Activated T-cell treated with anti-CD3 and anti-CD28 coated beads, Interleukin-2, amount 50 U/mL, for 72 hours (primary cell): ENCODE measurements around the gene PLA2R1. TPM values are rescaled to one million over a fixed set of nuclear protein-coding genes. Genes with fewer than 3 reads are reported as not detected.
"Not testable (repeated sequence)": the region's sequence is repeated elsewhere in the genome, so short reads cannot be mapped to it uniquely, and the experiment has no call there.

Source experiments
- ATAC-seq, 2 donors: fragments of 150-1000 bp; cut with Tn5 transposase; replicated peaks in 1 of 2; 2 replicates each; pipeline ENCODE4 v1.10.0; 2021; ENCODE audit warnings: moderate library complexity in 2 of 2, mild to moderate bottlenecking in 1 of 2
- DNase-seq, 2 donors: peaks; one replicate each; pipeline ENCODE4 v3.0.0; 2021 to 2022; ENCODE audit warnings: mixed read lengths in 1 of 2
- H3K27ac Mint-ChIP-seq: one replicate; pipeline ENCODE4 v1.8.0; 2022; ENCODE audit warnings: mild to moderate bottlenecking, moderate library complexity, mixed read lengths
- H3K27me3 Mint-ChIP-seq: one replicate; pipeline ENCODE4 v1.8.0; 2022; ENCODE audit warnings: low read depth, mixed read lengths
- H3K36me3 Mint-ChIP-seq, 2 donors: one replicate each; pipeline ENCODE4 v1.8.0; 2022; ENCODE audit warnings: mixed read lengths in 2 of 2, mild to moderate bottlenecking in 1 of 2; ENCODE audit not compliant: insufficient read depth in 2 of 2
- H3K4me1 Mint-ChIP-seq: one replicate; pipeline ENCODE4 v1.8.0; 2022; ENCODE audit warnings: low read depth, mixed read lengths
- H3K4me3 Mint-ChIP-seq, 2 donors: one replicate each; pipeline ENCODE4 v1.8.0; 2022; ENCODE audit warnings: mild to moderate bottlenecking in 2 of 2, mixed read lengths in 2 of 2, moderate library complexity in 2 of 2
- H3K9me3 Mint-ChIP-seq, 2 donors: one replicate each; pipeline ENCODE4 v1.8.0; 2022; ENCODE audit warnings: mixed read lengths in 2 of 2
- total RNA-seq, 2 donors: library from RNA; stranded (reverse); gene quantifications; one replicate each; pipeline ENCODE4 v1.2.3, GENCODE V29; 2022

PLA2R1 gene
- total RNA-seq, 2 donors from 2014 or later = not detected

DNA sequence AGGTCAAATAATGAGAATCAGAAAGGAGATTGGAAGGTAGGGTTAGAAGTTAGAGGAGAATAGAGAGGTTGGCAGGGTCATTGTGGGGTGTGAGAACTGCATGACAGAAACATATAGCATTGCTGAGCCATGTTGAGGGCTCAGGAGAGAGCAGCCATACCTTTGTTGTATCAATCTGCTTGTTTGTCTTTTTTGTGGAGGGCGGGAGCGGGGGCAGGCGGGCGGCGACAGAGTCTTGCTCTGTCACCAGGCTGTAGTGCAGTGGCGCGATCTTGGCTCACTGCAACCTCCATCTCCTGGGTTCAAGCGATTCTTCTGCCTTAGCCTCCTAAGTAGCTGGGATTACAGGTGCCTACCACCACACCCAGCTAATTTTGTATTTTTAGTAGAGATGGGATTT is 23.8 kb downstream of the PLA2R1 start:
- DNase-seq, H3K27ac Mint-ChIP-seq, H3K27me3 Mint-ChIP-seq, H3K4me3 Mint-ChIP-seq, ATAC-seq, H3K9me3 Mint-ChIP-seq, H3K36me3 Mint-ChIP-seq: not testable (repeated sequence)
- H3K4me1 Mint-ChIP-seq = peaks cover 22% of the 10 kb centered on the region

DNA sequence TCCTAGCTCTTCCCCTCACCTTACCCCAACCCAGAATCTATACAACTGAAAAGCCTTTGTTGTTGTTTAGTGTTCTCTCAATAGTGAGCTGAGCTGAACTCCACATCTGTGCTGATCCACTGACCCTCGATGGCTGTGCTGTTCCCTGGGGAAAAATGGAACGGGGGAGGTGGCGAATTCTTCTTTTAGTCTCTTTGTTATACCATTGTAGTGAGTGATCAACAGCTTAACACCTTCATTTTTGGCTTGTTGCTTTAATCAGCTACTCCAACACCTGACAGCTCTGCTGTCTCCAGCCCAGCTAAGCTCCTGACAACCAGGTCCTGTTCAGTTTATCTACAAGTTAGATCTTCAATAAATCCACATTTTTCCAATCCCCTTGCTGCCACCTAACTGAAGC is 25.7 kb downstream of the PLA2R1 start:
- Mint-ChIP-seq H3K4me3 (no peak overlapping the region), H3K27me3 (no peaks in the 10 kb centered on the region), H3K36me3 (no peaks in the 10 kb centered on the region), H3K27ac (no peak overlapping the region), H3K9me3 (no peaks in the 10 kb centered on the region), H3K4me1 (peaks cover 10% of the 10 kb centered on the region)
- ATAC-seq (no peak), DNase-seq (no peak)

DNA sequence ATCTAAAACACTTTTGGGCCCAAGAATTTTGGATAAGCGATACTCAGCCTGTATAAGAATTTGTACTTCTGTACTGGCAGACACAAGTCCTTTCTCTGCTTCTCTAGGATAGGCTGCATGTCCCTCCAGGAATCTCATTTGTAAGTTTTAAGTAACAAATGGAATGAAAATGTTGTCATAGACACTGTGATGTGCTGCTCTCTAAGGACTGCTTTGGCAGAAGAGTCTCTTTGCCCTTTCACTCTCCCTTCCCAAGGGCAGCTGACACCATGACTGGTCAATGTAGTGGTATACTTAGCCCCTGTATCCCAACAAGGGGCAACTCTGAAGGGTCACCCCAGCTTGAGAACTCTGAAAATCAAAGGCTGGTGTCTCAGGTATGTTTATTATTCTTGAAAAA is 27.3 kb downstream of the PLA2R1 start:
- H3K4me3 Mint-ChIP-seq = no peak overlapping the region
- H3K27me3 Mint-ChIP-seq = no peaks in the 10 kb centered on the region
- no peak for ATAC-seq
- no peaks in the 10 kb centered on the region for H3K4me1 Mint-ChIP-seq
- H3K36me3 Mint-ChIP-seq = no peaks in the 10 kb centered on the region
- no peak for DNase-seq
- no peak overlapping the region for H3K27ac Mint-ChIP-seq
- no peaks in the 10 kb centered on the region for H3K9me3 Mint-ChIP-seq

DNA sequence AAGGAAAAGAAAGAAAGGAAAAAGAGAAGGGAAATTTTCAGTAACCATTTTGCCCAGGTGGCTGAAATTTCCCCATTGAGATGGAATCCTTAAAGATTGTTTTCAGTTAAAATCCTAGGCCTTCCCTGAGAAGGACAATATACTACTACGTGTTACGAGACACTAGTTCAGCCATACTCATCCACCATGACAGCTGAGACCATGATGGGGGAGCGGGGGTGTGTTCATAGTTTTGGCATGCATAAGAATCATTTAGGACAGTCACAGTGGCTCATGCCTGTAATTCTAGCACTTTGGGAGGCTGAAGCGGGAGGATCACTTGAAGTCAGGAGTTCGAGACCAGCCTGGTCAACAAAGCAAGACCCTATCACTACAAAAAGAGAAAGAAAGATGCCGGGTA is 28.0 kb downstream of the PLA2R1 start:
- Mint-ChIP-seq H3K36me3 (no peaks in the 10 kb centered on the region), H3K27ac (no peak overlapping the region), H3K4me1 (no peaks in the 10 kb centered on the region), H3K9me3 (no peaks in the 10 kb centered on the region), H3K27me3 (no peaks in the 10 kb centered on the region), H3K4me3 (no peak overlapping the region)
- ATAC-seq (no peak), DNase-seq (no peak)

DNA sequence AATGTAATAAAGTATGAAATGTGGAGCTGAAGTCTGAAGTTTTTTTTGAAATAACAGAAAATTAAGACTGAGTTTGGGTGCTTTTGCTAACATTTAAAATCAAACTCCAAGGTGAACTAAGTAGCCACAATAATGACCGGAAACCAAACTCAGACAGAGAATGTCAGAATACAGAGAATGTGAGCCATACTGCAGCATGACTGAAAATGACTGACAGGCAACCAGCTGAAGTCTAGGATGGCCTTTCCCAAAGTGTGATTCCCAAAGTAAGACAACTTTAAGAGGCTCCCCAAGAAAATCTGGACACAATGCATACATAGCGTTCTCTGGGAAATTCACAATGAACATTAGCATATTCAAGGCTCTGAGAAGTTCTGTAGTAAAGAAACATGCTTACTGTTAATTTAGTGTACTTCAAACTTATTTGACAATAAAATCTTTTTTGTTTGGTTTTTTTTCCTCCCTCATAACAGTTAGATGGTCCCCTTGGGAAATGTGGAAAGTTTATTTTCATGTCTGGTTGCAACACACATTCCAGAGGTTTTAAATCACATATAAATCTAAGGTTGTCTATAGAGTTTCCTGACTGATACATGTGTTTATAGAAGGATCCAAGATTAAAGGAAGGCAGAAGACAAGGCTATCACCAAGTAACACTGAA is 28.6 kb downstream of the PLA2R1 start:
- Mint-ChIP-seq H3K27me3 (peaks cover 5% of the 10 kb centered on the region), H3K27ac (no peak overlapping the region), H3K4me1 (no peaks in the 10 kb centered on the region), H3K9me3 (no peaks in the 10 kb centered on the region), H3K4me3 (no peak overlapping the region), H3K36me3 (no peaks in the 10 kb centered on the region)
- no peak for ATAC-seq
- DNase-seq = no peak

GRCh38 chr2:160029270-160029628 is 33.2 kb downstream of the PLA2R1 start:
- no peaks in the 10 kb centered on the region for H3K36me3 Mint-ChIP-seq
- no peaks in the 10 kb centered on the region for H3K4me1 Mint-ChIP-seq
- no peak for ATAC-seq
- H3K27me3 Mint-ChIP-seq = peaks cover 20% of the 10 kb centered on the region
- no peaks in the 10 kb centered on the region for H3K9me3 Mint-ChIP-seq
- no peak overlapping the region for H3K27ac Mint-ChIP-seq
- H3K4me3 Mint-ChIP-seq = no peak overlapping the region
- DNase-seq = no peak

DNA sequence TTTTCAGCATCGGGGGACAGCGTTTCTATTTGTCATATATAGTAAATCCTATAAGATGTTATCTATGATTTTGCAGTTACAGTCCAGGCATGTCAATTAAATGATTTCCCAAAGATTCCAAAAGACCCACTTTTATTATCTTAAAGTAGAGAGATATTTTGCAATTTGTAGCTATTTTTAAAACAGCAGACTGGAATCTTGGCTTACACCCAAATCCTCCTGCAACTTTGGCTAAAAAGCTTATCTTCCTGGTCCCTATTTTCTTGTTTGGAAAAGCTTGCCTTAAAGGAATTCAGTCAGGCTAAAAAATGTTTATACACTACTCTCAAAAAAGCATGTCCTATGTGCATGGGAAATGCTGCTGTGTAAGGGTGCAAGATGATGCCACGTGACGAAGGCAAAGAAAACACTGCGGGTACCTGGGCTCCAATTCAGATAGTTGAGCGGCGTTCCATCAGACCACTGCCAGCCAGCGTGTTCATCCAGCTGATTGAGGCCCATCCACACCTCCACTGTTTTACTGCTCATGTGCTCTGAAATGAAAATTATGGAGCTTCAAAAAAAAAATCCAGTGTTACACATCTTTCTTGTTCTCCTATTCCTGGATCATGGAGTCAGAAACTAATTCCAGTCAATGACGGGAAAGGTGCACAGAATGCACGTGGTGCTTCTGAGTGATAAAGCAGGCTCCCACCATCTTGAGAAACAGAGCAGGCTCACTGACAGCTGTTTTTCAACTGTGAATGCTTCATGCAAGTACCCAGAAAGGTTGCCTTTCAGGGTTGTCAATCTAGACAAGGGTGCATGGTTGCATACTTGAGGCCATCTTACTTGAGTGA is 33.8 kb downstream of the PLA2R1 start:
- Mint-ChIP-seq H3K9me3 (no peaks in the 10 kb centered on the region), H3K27me3 (peaks cover 20% of the 10 kb centered on the region), H3K4me1 (no peaks in the 10 kb centered on the region), H3K36me3 (no peaks in the 10 kb centered on the region), H3K27ac (no peak overlapping the region), H3K4me3 (no peak overlapping the region)
- ATAC-seq (no peak), DNase-seq (no peak)

DNA sequence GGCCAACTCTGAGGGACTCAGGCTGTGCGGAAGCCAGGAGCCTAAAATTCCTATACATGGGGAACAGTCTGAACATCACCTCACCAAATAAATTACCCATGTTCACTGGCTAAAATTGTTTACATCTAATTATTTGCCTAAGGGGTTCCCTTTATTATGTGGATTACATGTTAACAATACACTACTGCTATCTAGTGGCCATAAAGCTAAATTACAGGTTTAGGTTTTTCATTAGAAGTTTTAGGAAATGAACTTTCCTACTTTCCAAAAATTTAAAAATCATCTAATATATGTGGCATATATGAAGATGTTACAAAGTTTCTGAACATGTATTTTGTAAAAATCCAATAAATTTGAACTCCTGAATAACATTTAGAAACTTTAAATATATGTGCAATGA is 40.3 kb downstream of the PLA2R1 start:
- DNase-seq (no peak), ATAC-seq (no peak)
- no peaks in the 10 kb centered on the region for H3K36me3 Mint-ChIP-seq
- no peak overlapping the region for H3K4me3 Mint-ChIP-seq
- peaks cover 7% of the 10 kb centered on the region for H3K27me3 Mint-ChIP-seq
- peaks cover 0 to 3% of the 10 kb centered on the region in 2 donors for H3K9me3 Mint-ChIP-seq
- no peaks in the 10 kb centered on the region for H3K4me1 Mint-ChIP-seq
- no peak overlapping the region for H3K27ac Mint-ChIP-seq

GRCh38 chr2:160019374-160020090 is 42.9 kb downstream of the PLA2R1 start:
- no peaks in the 10 kb centered on the region for H3K36me3 Mint-ChIP-seq
- H3K4me1 Mint-ChIP-seq = no peaks in the 10 kb centered on the region
- no peak overlapping the region for H3K4me3 Mint-ChIP-seq
- H3K27ac Mint-ChIP-seq = no peak overlapping the region
- H3K9me3 Mint-ChIP-seq = peaks cover 0 to 3% of the 10 kb centered on the region in 2 donors
- ATAC-seq (no peak), DNase-seq (no peak)
- H3K27me3 Mint-ChIP-seq = no peaks in the 10 kb centered on the region

GRCh38 chr2:160015746-160016145 is 46.7 kb downstream of the PLA2R1 start:
- Mint-ChIP-seq H3K4me1 (no peaks in the 10 kb centered on the region), H3K4me3 (no peak overlapping the region), H3K27ac (no peak overlapping the region), H3K9me3 (no peaks in the 10 kb centered on the region), H3K27me3 (peaks cover 1% of the 10 kb centered on the region), H3K36me3 (no peaks in the 10 kb centered on the region)
- DNase-seq (no peak), ATAC-seq (no peak)

DNA sequence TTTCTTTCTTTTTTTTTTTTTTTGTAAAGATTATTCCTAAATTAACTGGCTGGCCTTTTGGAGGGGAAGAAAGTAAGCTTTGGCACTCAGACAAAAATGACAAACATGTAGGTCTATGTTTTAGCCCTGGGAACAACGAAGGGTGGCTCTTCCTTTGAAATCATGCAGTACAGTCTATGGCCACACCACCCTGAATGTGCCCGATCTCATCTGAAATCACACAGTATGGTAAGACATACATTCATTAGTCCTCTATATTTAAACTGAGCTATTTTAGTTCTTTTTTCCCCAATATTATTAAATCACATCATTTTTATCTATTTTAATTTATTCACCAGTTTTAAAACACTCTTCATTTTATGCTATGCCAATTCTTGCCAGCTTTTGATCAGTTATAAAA is 48.2 kb downstream of the PLA2R1 start:
- Mint-ChIP-seq H3K27me3 (peaks cover 12% of the 10 kb centered on the region), H3K4me3 (no peak overlapping the region), H3K4me1 (no peaks in the 10 kb centered on the region), H3K9me3 (no peaks in the 10 kb centered on the region), H3K27ac (no peak overlapping the region), H3K36me3 (no peaks in the 10 kb centered on the region)
- no peak for ATAC-seq
- no peak for DNase-seq

GRCh38 chr2:160010361-160011145 is 51.9 kb downstream of the PLA2R1 start:
- no peak for DNase-seq
- no peak overlapping the region for H3K4me3 Mint-ChIP-seq
- no peaks in the 10 kb centered on the region for H3K4me1 Mint-ChIP-seq
- no peaks in the 10 kb centered on the region for H3K9me3 Mint-ChIP-seq
- H3K36me3 Mint-ChIP-seq = no peaks in the 10 kb centered on the region
- no peak for ATAC-seq
- no peak overlapping the region for H3K27ac Mint-ChIP-seq
- H3K27me3 Mint-ChIP-seq = peaks cover 22% of the 10 kb centered on the region

- no peaks in the 10 kb centered on the region for H3K9me3 Mint-ChIP-seq
- peaks cover 22% of the 10 kb centered on the region for H3K27me3 Mint-ChIP-seq
Observed at GRCh38 chr2:160007111-160007510, 55.3 kb downstream of the PLA2R1 start.

More at GRCh38 chr2:160007111-160007510, 55.3 kb downstream of the PLA2R1 start:
- Mint-ChIP-seq H3K27ac (no peak overlapping the region), H3K4me1 (no peaks in the 10 kb centered on the region), H3K4me3 (no peak overlapping the region), H3K36me3 (no peaks in the 10 kb centered on the region)
- no peak for ATAC-seq
- DNase-seq = no peak
